ENCODE results near the gene WWOX. TPM values are rescaled to one million over a fixed set of nuclear protein-coding genes. Genes with fewer than 3 reads are reported as not detected.

The WWOX gene
- polyA plus RNA-seq, 1 donor (not counting 4 experiments of a cell fraction or from before 2014, with no cell fraction given), result 5.1 TPM

DNA sequence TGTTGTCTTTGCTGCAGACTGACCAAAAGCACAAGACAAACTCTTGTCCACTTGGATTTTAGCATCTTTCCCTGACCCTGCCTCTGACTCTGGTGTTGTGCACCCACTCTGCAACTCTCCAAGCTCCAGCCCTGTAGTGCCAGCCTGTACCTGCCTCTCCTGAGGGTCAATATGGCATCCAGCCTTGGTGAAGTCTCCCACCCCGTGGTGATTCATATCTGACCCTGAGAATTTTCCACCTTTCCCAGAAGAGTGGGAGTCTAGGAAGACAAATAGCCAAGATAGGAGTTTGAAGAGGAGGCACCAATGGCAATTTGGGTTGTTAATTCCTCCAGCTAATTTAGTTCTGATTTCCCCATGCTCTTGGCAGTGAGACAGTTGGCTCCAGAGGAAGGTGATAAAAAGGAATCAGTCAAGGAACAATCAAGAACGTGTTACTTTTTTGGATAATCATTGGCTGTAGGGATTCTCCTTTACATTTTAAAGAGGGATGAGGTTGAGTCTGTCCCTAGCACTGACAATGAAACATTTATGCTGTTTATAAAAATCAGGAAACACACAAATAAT is 1085.1 kb downstream of the WWOX start:
- Histone ChIP-seq H3K9me1 (ENCODE audit: control insufficient read depth, extremely low read depth, insufficient read depth, low read length) (no peaks in the 10 kb centered on the region), H3K9ac (ENCODE audit: control insufficient read depth, extremely low read depth, insufficient read depth, low read length) (no peak overlapping the region), H3K4me2 (ENCODE audit: control insufficient read depth, extremely low read depth, insufficient read depth, low read depth, low read length) (no peak overlapping the region), H3K4me1 (ENCODE audit: control insufficient read depth, extremely low read depth, insufficient read depth, low read length) (peaks cover 4% of the 10 kb centered on the region), H3K36me3 (ENCODE audit: control insufficient read depth in 2 of 2, extremely low read depth in 1 of 2, insufficient read depth in 2 of 2, low read length in 2 of 2) (no peaks in the 10 kb centered on the region), H3K4me3 (ENCODE audit: control insufficient read depth in 2 of 3, extremely low read depth in 1 of 3, insufficient read depth in 2 of 3, low read depth in 1 of 3, low read length in 3 of 3) (no peak overlapping the region), H2AFZ (ENCODE audit: control insufficient read depth, low read length) (no peak overlapping the region), H3K27ac (ENCODE audit: control insufficient read depth, insufficient read depth, low read length) (no peak overlapping the region), H4K20me1 (ENCODE audit: control insufficient read depth, extremely low read depth, insufficient read depth, low read length) (no peaks in the 10 kb centered on the region), H3K79me2 (ENCODE audit: control insufficient read depth, insufficient read depth, low read length) (no peaks in the 10 kb centered on the region), H3K27me3 (ENCODE audit: control insufficient read depth, extremely low read depth, insufficient read depth, low read length) (no peaks in the 10 kb centered on the region), H3K9me3 (ENCODE audit: control insufficient read depth, low read depth, low read length) (no peaks in the 10 kb centered on the region)
- no peak for TF ChIP-seq EZH2 (IDR thresholded peaks at IDR 0.05; ENCODE audit: low read length)
- TF ChIP-seq, protein P1, sequence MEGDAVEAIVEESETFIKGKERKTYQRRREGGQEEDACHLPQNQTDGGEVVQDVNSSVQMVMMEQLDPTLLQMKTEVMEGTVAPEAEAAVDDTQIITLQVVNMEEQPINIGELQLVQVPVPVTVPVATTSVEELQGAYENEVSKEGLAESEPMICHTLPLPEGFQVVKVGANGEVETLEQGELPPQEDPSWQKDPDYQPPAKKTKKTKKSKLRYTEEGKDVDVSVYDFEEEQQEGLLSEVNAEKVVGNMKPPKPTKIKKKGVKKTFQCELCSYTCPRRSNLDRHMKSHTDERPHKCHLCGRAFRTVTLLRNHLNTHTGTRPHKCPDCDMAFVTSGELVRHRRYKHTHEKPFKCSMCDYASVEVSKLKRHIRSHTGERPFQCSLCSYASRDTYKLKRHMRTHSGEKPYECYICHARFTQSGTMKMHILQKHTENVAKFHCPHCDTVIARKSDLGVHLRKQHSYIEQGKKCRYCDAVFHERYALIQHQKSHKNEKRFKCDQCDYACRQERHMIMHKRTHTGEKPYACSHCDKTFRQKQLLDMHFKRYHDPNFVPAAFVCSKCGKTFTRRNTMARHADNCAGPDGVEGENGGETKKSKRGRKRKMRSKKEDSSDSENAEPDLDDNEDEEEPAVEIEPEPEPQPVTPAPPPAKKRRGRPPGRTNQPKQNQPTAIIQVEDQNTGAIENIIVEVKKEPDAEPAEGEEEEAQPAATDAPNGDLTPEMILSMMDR (optimal IDR thresholded peaks at IDR 0.05 in 1 of 3, IDR thresholded peaks at IDR 0.05 in 1 of 3, conservative IDR thresholded peaks at IDR 0.05 in 1 of 3; ENCODE audit: extremely low read depth in 1 of 3, insufficient read depth in 2 of 3, low read length in 3 of 3), result no peak
- no peak for FAIRE-seq
- dilution Hi-C loops (cut with MboI; ENCODE audit: extremely low pct_ligation_motif_present, low sequenced_read_pairs), result no loop called here
- no peak for DNase-seq (ENCODE audit: low read depth, low spot score)

DNA sequence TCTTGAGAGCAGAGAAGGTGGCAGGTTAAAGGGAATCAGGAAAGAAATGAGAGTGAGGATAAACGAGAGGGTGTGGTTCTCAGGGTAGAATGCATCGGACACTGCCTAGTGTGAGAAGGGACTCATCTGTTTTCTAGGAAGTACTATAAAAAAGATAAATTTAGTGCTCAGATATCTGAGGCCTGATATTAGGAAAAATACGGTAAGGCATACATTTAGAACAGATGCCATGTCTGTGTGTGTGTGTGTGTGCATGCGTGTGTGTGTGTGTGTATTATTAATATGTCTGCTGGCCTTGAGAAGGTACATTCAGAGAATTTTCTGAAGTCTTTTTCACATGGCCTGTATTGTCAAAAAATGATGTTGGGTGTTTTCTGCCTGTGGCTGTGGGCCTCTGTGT is 1086.3 kb downstream of the WWOX start:
- TF ChIP-seq EZH2 (IDR thresholded peaks at IDR 0.05; ENCODE audit: low read length), result no peak
- TF ChIP-seq, protein P1 (optimal IDR thresholded peaks at IDR 0.05 in 1 of 3, IDR thresholded peaks at IDR 0.05 in 1 of 3, conservative IDR thresholded peaks at IDR 0.05 in 1 of 3; ENCODE audit: extremely low read depth in 1 of 3, insufficient read depth in 2 of 3, low read length in 3 of 3), result no peak
- dilution Hi-C loops (cut with MboI; ENCODE audit: extremely low pct_ligation_motif_present, low sequenced_read_pairs), result no loop called here

More for the DNA sequence above, 1086.3 kb downstream of the WWOX start:
- Histone ChIP-seq H3K4me1 (ENCODE audit: control insufficient read depth, extremely low read depth, insufficient read depth, low read length) (peaks cover 4% of the 10 kb centered on the region), H3K79me2 (ENCODE audit: control insufficient read depth, insufficient read depth, low read length) (no peaks in the 10 kb centered on the region), H3K36me3 (ENCODE audit: control insufficient read depth in 2 of 2, extremely low read depth in 1 of 2, insufficient read depth in 2 of 2, low read length in 2 of 2) (no peaks in the 10 kb centered on the region), H3K27me3 (ENCODE audit: control insufficient read depth, extremely low read depth, insufficient read depth, low read length) (no peaks in the 10 kb centered on the region), H3K9me3 (ENCODE audit: control insufficient read depth, low read depth, low read length) (no peaks in the 10 kb centered on the region), H2AFZ (ENCODE audit: control insufficient read depth, low read length) (no peak overlapping the region), H4K20me1 (ENCODE audit: control insufficient read depth, extremely low read depth, insufficient read depth, low read length) (no peaks in the 10 kb centered on the region), H3K27ac (ENCODE audit: control insufficient read depth, insufficient read depth, low read length) (no peak overlapping the region), H3K9me1 (ENCODE audit: control insufficient read depth, extremely low read depth, insufficient read depth, low read length) (no peaks in the 10 kb centered on the region), H3K9ac (ENCODE audit: control insufficient read depth, extremely low read depth, insufficient read depth, low read length) (no peak overlapping the region), H3K4me3 (ENCODE audit: control insufficient read depth in 2 of 3, extremely low read depth in 1 of 3, insufficient read depth in 2 of 3, low read depth in 1 of 3, low read length in 3 of 3) (no peak overlapping the region), H3K4me2 (ENCODE audit: control insufficient read depth, extremely low read depth, insufficient read depth, low read depth, low read length) (no peak overlapping the region)
- no peak for FAIRE-seq
- no peak for DNase-seq (ENCODE audit: low read depth, low spot score)

Measured in keratinocyte (primary cell).